Activated CD8-positive, alpha-beta memory T cell treated with anti-CD3 and anti-CD28 coated beads, Interleukin-2, amount 50 U/mL, for 4 hours (primary cell): ENCODE measurements around the gene PC.

Source experiments
- DNase-seq: peaks from one replicate; pipeline ENCODE4 v3.0.0-alpha.2; 2020

The PC gene

GRCh38 chr11:66907751-66908630 is 50.2 kb downstream of the PC start:
- no peak for DNase-seq

DNA sequence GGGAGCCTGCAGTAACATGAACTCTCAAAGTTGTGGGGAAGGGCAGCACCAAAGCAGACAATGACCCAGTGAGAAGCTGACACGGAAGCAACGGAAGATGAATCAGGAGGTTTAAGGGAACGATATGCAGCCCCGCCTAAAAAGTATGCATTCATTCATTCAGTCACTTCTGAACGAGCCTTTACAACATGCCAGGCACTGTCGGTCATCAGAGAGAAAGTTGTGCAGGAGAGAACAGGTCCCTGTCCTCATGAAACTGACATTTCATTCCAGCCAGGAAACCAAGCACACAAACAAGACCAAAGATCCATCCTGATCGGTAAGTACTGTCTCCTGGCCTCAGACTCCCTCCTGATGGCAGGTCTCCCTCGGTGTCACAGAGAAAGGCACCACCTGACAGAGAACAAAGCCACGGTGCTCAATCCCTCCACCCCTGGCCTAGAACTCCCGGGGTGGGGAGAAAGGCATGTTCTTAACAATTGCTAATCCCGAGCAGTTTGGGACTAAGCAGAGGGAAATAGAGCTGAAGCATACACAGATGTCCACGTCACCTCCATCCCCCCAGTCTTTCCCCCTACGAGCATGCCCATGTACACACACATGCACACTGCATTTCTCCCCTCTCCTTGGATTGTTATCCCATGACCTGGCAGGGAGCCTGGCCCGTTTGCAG is 52.0 kb downstream of the PC start:
- no peak for DNase-seq

GRCh38 chr11:66905631-66906030 is 52.6 kb downstream of the PC start:
- DNase-seq: no peak

DNA sequence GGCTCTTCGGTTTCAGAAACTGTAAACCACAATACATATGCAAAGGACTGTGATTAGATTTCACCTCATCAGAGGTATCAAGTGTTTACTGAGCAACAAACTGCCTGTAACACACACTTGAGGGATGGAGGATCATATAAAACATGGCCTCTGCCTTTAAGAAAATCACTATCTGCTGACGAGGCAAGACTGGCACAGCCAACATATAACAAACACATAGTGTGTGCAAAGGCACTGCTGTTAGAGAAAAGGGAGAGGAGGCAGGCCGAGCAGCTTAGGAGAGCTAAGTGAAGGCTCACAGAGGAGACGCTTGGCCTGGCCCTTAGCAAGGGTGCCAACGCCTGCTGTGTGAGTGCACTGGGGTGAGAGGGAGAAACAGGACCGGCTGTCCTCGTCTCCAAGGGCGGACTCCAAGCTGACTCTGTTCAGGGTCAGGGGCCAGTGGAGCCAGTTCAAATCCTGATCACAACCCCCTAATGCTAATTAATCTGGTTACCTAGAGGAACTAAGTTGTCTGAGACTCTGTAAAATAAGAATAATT is 53.1 kb downstream of the PC start:
- DNase-seq: no peak

DNA sequence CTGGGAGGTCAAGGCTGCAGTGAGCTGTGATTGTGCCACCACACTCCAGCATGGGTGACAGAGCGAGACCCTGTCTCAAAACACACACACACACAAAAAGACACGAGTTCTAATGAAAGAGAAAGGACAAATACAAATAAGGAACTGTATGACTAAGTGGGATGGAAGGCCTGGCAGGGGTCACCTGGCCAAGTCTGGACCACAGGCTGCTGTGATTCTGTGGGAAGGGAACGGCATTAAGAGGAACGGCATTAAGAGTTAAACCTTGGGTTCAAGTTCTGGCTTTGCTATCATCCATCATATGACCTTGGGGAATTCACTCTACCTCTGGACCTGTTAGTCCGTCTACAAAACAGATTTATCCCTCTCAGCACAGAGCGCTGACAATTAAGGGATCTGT is 53.6 kb downstream of the PC start:
- no peak for DNase-seq

DNA sequence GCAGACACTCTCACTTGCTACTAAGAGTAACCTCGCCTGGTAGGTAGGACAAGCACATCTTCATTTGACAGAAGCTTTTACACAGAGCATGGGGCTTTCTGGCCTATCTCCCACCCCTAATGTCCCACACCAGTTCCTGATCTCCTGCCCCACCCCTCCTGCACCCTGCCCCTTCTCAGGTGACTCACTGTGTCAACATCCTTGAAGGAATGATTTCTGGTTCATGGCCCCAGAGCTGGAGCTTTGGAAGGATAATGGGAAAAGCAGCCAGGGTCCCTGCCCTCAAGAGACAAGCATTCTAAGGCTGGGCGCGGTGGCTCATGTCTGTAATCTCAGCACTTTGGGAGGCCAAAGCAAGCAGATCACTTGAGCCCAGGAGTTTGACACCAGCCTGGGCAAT is 54.1 kb downstream of the PC start:
- no peak for DNase-seq

DNA sequence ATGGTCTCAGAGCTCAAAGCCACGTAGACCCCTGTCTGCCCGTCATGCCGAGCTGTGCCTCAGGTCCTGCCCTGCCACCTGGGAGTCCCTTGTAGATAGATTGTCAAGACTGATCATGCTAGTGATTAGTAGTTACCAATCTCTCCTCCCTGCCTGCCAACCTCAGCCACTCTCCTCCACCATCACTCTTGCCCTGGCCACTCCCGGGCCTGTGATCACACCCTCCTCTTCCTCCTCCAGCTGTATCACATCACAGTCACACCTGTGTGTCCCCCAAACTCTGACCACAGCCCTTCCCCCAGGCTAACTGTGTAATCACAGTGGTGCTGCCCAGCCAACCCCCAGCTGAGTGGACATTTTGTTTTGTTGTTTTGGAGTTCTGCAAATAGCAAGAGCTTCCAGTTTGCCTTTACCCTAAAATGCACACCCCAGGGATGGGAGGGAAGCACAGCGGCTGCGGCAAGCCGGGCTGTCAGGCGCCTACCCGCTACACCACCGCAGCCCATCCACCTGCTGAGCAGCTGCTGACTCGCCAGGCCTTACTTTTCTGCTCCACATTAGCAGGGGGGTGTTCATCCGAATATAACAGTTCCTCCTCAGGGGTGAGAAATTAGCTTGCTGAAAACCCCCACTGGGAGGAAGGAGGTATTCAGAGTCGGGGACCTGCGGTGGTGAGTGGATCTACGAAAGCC is 55.6 kb downstream of the PC start:
- DNase-seq: no peak

GRCh38 chr11:66901964-66902390 is 56.2 kb downstream of the PC start:
- DNase-seq: no peak

GRCh38 chr11:66894141-66894540 is 64.0 kb downstream of the PC start:
- no peak for DNase-seq

GRCh38 chr11:66892911-66893310 is 65.3 kb downstream of the PC start:
- no peak for DNase-seq

DNA sequence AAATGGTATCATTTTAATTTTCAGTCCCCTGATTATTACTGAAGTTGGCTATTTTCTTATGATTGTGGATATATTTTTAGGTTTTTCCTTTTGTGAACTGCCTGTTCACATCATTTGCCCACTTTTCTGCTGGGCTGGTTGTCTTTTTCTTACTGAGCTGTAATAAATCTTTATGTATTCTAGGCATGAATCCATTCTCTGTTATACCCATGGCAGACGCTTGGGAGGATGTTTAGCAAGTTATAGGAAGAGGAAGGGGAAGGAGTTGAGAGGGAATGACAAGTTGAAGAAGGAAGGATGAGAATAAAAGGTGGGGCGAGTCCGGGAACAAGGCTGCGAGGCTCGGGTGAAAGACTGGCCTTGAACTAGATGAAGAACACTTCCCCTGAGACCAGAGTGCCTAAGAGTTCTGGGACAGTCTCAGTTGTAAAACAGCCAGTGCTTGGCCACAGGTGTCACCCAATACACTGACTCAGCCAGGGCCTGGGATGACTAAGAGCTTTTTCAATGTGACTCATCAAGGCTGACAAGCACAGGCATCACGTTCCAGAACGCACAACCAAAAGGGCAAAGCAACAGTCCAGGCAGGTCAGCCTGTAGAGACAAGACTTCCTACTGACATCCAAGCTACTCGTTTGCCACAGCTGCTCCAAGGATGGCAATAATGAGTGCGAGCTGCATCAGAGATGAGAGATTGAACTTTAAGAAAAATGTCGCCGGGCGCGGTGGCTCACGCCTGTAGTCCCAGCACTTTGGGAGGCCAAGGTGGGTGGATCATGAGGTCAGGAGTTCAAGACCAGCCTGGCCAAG is 66.1 kb downstream of the PC start:
- no peak for DNase-seq

DNA sequence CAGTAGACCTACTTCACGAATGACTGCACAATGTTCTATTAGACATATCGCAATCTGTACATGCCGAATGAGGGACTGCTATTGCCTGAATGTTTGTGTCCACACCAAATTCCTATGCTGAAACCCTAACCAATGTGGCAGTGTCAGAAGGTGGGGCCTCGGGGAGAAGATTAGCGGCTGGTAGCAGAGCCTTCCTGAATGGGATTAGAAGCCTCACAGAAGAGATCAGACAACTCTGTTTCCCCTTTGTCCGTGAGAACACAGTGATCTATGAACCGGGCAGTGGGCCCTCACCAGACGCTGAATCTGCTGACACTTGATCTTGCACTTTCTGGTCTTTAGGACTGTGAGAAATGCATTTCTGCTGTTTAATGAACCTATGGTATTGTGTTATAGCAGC is 68.2 kb downstream of the PC start:
- DNase-seq: no peak

DNA sequence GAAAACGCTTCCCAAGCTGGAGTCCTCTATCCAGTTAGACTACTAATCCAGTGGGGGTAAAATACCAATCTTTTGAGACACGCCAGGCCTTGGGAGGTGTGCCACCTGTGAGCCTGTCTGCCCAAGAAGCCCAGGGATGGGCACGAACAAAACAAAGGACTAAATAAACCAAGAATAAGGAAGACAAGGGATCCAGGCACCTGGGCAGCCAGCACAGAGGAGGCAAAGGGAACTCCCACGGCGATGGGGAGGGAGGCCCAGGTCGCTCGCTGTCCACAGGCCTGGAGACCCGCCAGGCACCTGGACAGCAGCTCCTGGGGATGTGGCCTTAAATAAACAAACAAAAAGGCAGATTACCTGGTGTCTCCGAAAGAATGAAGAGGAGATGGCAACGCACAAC is 69.9 kb downstream of the PC start:
- no peak for DNase-seq

GRCh38 chr11:66887526-66887925 is 70.7 kb downstream of the PC start:
- no peak for DNase-seq

DNA sequence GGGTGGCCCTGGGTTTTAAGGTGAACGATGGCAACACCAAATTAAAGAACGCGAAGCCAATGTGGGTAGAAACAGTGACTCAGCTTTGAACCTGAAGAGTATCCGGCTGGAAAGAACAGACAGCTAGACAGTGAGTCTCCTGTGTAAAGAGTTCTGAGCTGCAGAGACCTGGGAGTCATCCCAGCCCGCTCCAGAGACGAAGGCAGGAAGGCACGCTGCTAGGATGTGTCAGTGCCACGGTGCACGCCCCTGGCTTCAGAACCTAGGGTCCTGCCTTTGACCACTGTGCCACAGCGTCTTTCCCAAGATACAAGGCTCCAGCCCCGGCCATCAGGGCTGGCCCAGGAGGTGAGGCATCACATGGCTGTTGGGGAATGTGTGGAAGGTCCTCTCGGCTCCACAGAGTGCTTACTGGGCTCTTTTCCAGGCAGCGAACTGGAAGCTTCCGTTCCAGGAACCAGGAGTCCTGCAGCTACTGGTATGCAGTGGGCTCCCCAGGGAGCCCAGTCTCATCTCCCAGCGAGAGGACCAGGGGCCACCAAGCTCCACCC is 71.4 kb downstream of the PC start:
- DNase-seq: no peak

DNA sequence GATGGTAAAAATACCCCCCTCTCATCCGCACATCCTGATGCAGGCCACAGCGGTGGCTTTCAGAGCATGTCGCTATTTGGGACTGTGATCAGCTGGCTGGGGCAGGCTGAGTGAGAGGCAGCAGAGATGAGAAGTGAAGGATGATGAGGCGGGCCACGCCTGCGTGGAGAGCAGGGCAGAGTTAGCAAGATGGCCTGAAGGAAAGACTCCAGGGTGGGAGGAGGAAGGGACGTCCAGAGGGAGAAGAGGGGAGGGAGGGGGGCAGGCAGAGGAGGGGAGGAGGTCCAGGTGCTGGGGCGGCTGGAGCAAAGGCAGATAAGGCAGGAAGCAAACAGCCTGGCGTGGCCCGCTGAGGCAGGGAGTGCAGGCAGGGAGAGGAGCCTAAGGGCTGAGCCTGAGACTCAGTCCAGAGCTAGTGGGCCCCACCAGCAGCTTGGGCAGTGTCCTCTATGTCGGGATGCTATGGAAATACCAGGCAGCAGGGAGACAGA is 72.2 kb downstream of the PC start:
- no peak for DNase-seq

DNA sequence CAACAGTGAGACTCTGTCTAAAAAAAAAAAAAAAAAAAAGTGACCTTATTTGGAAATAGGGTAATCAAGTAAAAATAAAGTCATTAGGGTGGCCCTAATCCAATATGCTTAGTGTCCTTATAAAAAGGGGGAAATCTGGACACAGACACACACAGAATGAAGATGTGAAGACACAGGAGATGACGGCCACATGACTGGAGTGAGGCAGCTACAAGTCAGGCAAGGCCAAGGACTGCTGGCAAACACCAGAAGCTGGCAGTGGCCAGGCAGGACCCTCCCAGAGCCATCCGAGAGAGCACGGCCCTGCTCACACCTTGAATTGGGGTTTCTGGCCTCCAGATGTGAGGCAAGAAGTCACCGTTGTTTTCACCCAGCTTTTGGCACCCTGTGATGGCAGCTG is 72.7 kb downstream of the PC start:
- no peak for DNase-seq

DNA sequence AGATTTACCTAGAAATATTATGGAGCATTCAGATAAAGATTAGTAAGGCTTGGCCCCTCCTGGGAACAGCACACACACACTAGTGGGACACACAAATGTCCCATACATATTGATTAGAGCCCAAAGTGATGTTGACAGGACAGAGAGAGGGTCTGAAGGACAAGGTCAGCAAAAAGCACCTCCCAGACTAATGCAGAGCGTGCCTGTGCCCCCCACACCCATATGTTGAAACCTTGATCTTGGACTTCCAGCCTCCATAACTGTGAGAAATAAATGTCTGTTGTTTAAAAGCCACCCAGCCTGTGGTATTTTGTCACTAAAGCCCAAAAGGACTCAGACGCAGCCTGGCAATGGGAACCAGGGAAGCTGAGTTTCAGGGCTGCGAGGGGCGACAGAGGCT is 73.7 kb downstream of the PC start:
- no peak for DNase-seq

GRCh38 chr11:66883016-66883965 is 74.9 kb downstream of the PC start:
- peak; percentile 58 for DNase-seq

DNA sequence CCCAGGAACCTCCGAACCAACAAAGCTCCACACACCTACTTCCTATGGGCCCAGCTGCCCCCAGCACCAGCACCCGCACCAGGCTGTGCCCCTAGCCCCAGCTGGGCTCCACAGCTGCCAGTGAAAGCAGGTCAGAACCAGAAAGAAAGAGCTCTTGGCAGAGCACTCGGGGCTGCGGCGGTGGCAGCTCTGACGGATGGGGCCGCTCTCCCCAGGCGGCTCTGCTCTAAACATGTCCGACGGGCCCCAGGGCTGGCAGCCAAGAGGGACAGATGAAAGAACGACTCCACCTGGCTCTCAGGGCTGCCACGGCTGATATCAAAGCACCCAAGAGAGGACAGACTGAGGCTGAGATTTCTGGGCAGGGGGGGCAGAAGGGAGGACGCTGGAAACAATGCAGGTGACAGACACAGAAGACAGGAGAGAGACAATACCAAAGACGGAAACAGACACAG is 75.6 kb downstream of the PC start:
- no peak for DNase-seq

GRCh38 chr11:66881927-66882452 is 76.2 kb downstream of the PC start:
- DNase-seq: no peak
